Activated CD4-positive, alpha-beta memory T cell treated with anti-CD3 and anti-CD28 coated beads for 36 hours (primary cell): ENCODE data around the gene CDYL2. TPM values are rescaled to one million over a fixed set of nuclear protein-coding genes. Genes with fewer than 3 reads are reported as not detected.
"Not testable (repeated sequence)": the region's sequence is repeated elsewhere in the genome, so short reads cannot be mapped to it uniquely, and the experiment has no call there.

Experiments
- CTCF ChIA-PET: fragments of 350-600 bp; sonication (Branson Sonifier 250); formaldehyde crosslinking; loops from one replicate; lab custom pipeline; 2021; ENCODE audit warnings: antibody characterized with exemption, inconsistent platforms; lab: Charles Lee
- POLR2A ChIA-PET: fragments of 350-600 bp; sonication (Branson Sonifier 250); formaldehyde crosslinking; loops from one replicate; lab custom pipeline; 2021; ENCODE audit warnings: antibody characterized with exemption; lab: Charles Lee
- DNase-seq: peaks from one replicate; pipeline ENCODE4 v3.0.0-alpha.2; 2020
- H3K27ac Mint-ChIP-seq: one replicate; pipeline ENCODE4 v1.8.0; 2021; ENCODE audit warnings: mixed read lengths
- H3K27me3 Mint-ChIP-seq: one replicate; pipeline ENCODE4 v1.8.0; 2021; ENCODE audit warnings: mixed read lengths
- H3K36me3 Mint-ChIP-seq: one replicate; pipeline ENCODE4 v1.8.0; 2021; ENCODE audit warnings: mixed read lengths
- H3K4me1 Mint-ChIP-seq: one replicate; pipeline ENCODE4 v1.8.0; 2021; ENCODE audit warnings: low read depth, mixed read lengths
- H3K4me3 Mint-ChIP-seq: one replicate; pipeline ENCODE4 v1.8.0; 2021; ENCODE audit warnings: mild to moderate bottlenecking, mixed read lengths
- H3K9me3 Mint-ChIP-seq: one replicate; pipeline ENCODE4 v1.8.0; 2021; ENCODE audit warnings: mixed read lengths
- intact Hi-C: fragments of 100-400 bp; cut with micrococcal nuclease; formaldehyde crosslinking; loops from one replicate; pipeline ENCODE4 v1.15.1; 2023
- total RNA-seq, 2 experiments: library from RNA; stranded (reverse); gene quantifications; one replicate each; pipeline ENCODE4 v1.2.3, GENCODE V29; 2021

Gene CDYL2
- total RNA-seq, 2 experiments from 2014 or later: 29.4 to 34.1 TPM

GRCh38 chr16:80743772-80744171, 60.6 kb downstream of the CDYL2 start:
- Mint-ChIP-seq H3K4me1 (peaks cover 48% of the 10 kb centered on the region), H3K27ac (no peak overlapping the region), H3K27me3 (no peaks in the 10 kb centered on the region), H3K9me3 (peaks cover 12% of the 10 kb centered on the region), H3K36me3 (peaks cover 30% of the 10 kb centered on the region), H3K4me3 (no peak overlapping the region)
- POLR2A ChIA-PET: no interaction called here
- CTCF ChIA-PET: no interaction called here
- DNase-seq: peak; percentile 25
- intact Hi-C loops: loop anchor here (2.0 to 10.0 kb wide), 5 partner anchors 15 to 201 kb away; partner anchors contain the start of genes CDYL2 and DYNLRB2

GRCh38 chr16:80743273-80743672, 61.1 kb downstream of the CDYL2 start:
- Mint-ChIP-seq H3K36me3 (peaks cover 30% of the 10 kb centered on the region), H3K27me3 (no peaks in the 10 kb centered on the region), H3K9me3 (peaks cover 14% of the 10 kb centered on the region), H3K4me3 (no peak overlapping the region), H3K27ac (no peak overlapping the region), H3K4me1 (peaks cover 49% of the 10 kb centered on the region)
- POLR2A ChIA-PET: no interaction called here
- CTCF ChIA-PET: no interaction called here
- intact Hi-C loops: loop anchor here (2.0 to 10.0 kb wide), 5 partner anchors 16 to 201 kb away; partner anchors contain the start of genes CDYL2 and DYNLRB2
- peak; percentile 27 for DNase-seq

GRCh38 chr16:80742331-80742730, 62.1 kb downstream of the CDYL2 start:
- Mint-ChIP-seq H3K4me1 (peaks cover 43% of the 10 kb centered on the region), H3K27me3 (no peaks in the 10 kb centered on the region), H3K36me3 (peaks cover 31% of the 10 kb centered on the region), H3K4me3 (no peak overlapping the region), H3K9me3 (peaks cover 15% of the 10 kb centered on the region), H3K27ac (no peak overlapping the region)
- intact Hi-C loops: loop anchor here (2.0 to 10.0 kb wide), 5 partner anchors 16 to 200 kb away; partner anchors contain the start of genes CDYL2 and DYNLRB2
- ChIA-PET CTCF (no interaction called here), POLR2A (no interaction called here)
- no peak for DNase-seq

- DNase-seq: no peak
- Mint-ChIP-seq H3K4me1 (peaks cover 43% of the 10 kb centered on the region), H3K4me3 (no peak overlapping the region), H3K27me3 (no peaks in the 10 kb centered on the region), H3K36me3 (peaks cover 29% of the 10 kb centered on the region), H3K9me3 (peaks cover 15% of the 10 kb centered on the region), H3K27ac (no peak overlapping the region)
- intact Hi-C loops: loop anchor here (2.0 to 10.0 kb wide), 5 partner anchors 17 to 199 kb away; partner anchors contain the start of genes CDYL2 and DYNLRB2
- POLR2A ChIA-PET: no interaction called here
- CTCF ChIA-PET: no interaction called here
Measured at GRCh38 chr16:80741724-80742123, 62.7 kb downstream of the CDYL2 start.

GRCh38 chr16:80739523-80739922, 64.9 kb downstream of the CDYL2 start:
- Mint-ChIP-seq H3K9me3 (peaks cover 15% of the 10 kb centered on the region), H3K4me3 (no peak overlapping the region), H3K36me3 (peaks cover 33% of the 10 kb centered on the region), H3K4me1 (peaks cover 39% of the 10 kb centered on the region), H3K27ac (peak overlapping the region; percentile 33), H3K27me3 (no peaks in the 10 kb centered on the region)
- DNase-seq: peak; percentile 76
- intact Hi-C loops: no loop called here
- ChIA-PET CTCF (interaction anchor here (1.2 kb wide), 1 partner anchor 213 kb away, joined by 5 read pairs; no protein-coding TSS in a partner anchor), POLR2A (no interaction called here)

- Mint-ChIP-seq H3K4me1 (peaks cover 29% of the 10 kb centered on the region), H3K27me3 (no peaks in the 10 kb centered on the region), H3K27ac (no peak overlapping the region), H3K9me3 (peaks cover 15% of the 10 kb centered on the region), H3K4me3 (no peak overlapping the region), H3K36me3 (peaks cover 34% of the 10 kb centered on the region)
- DNase-seq: no peak
- POLR2A ChIA-PET: no interaction called here
- intact Hi-C loops: no loop called here
- CTCF ChIA-PET: interaction anchor here (1.0 kb wide), 1 partner anchor 212 kb away, joined by 3 read pairs; no protein-coding TSS in a partner anchor
Measured at GRCh38 chr16:80738521-80738920, 65.9 kb downstream of the CDYL2 start.

GRCh38 chr16:80735846-80736245, 68.6 kb downstream of the CDYL2 start:
- intact Hi-C loops: no loop called here
- Mint-ChIP-seq H3K27ac (no peak overlapping the region), H3K36me3 (peaks cover 36% of the 10 kb centered on the region), H3K9me3 (peaks cover 33% of the 10 kb centered on the region), H3K27me3 (no peaks in the 10 kb centered on the region), H3K4me3 (no peak overlapping the region), H3K4me1 (peaks cover 20% of the 10 kb centered on the region)
- ChIA-PET POLR2A (no interaction called here), CTCF (interaction anchor here (0.8 kb wide), 1 partner anchor 11 kb away, joined by 3 read pairs; no protein-coding TSS in a partner anchor)
- DNase-seq: no peak

- no peak for DNase-seq
- Mint-ChIP-seq H3K4me3 (no peak overlapping the region), H3K4me1 (peaks cover 4% of the 10 kb centered on the region), H3K27me3 (no peaks in the 10 kb centered on the region), H3K36me3 (peaks cover 24% of the 10 kb centered on the region), H3K9me3 (peaks cover 27% of the 10 kb centered on the region), H3K27ac (no peak overlapping the region)
- ChIA-PET CTCF (no interaction called here), POLR2A (no interaction called here)
- intact Hi-C loops: no loop called here
Measured at GRCh38 chr16:80733407-80733806, 71.0 kb downstream of the CDYL2 start.

GRCh38 chr16:80731915-80732314, 72.5 kb downstream of the CDYL2 start:
- DNase-seq: no peak
- Mint-ChIP-seq H3K27me3 (no peaks in the 10 kb centered on the region), H3K36me3 (peaks cover 23% of the 10 kb centered on the region), H3K9me3 (peaks cover 27% of the 10 kb centered on the region), H3K4me1 (peaks cover 13% of the 10 kb centered on the region), H3K4me3 (no peak overlapping the region), H3K27ac (no peak overlapping the region)
- ChIA-PET CTCF (no interaction called here), POLR2A (no interaction called here)
- intact Hi-C loops: no loop called here

GRCh38 chr16:80727066-80727763, 77.2 kb downstream of the CDYL2 start:
- H3K4me3 Mint-ChIP-seq, intact Hi-C loops, H3K27ac Mint-ChIP-seq, POLR2A ChIA-PET, H3K27me3 Mint-ChIP-seq, DNase-seq: not testable (repeated sequence)
- CTCF ChIA-PET: interaction anchor here (1.3 kb wide), 1 partner anchor 174 kb away, joined by 3 read pairs; no protein-coding TSS in a partner anchor
- Mint-ChIP-seq H3K9me3 (peaks cover 33% of the 10 kb centered on the region), H3K36me3 (peaks cover 24% of the 10 kb centered on the region), H3K4me1 (peaks cover 23% of the 10 kb centered on the region)

- H3K4me3 Mint-ChIP-seq: no peak overlapping the region
- DNase-seq: no peak
- H3K9me3 Mint-ChIP-seq: peaks cover 18% of the 10 kb centered on the region
- ChIA-PET POLR2A (no interaction called here), CTCF (no interaction called here)
- peaks cover 24% of the 10 kb centered on the region for H3K4me1 Mint-ChIP-seq
- H3K36me3 Mint-ChIP-seq: peaks cover 9% of the 10 kb centered on the region
- H3K27ac Mint-ChIP-seq: no peak overlapping the region
- intact Hi-C loops: no loop called here
- no peaks in the 10 kb centered on the region for H3K27me3 Mint-ChIP-seq
Measured at GRCh38 chr16:80725566-80726162, 78.7 kb downstream of the CDYL2 start.

GRCh38 chr16:80723981-80724380, 80.4 kb downstream of the CDYL2 start:
- intact Hi-C loops: no loop called here
- peaks cover 38% of the 10 kb centered on the region for H3K4me1 Mint-ChIP-seq
- no peak for DNase-seq
- no peaks in the 10 kb centered on the region for H3K27me3 Mint-ChIP-seq
- CTCF ChIA-PET: no interaction called here
- no peak overlapping the region for H3K27ac Mint-ChIP-seq
- peaks cover 9% of the 10 kb centered on the region for H3K36me3 Mint-ChIP-seq
- H3K9me3 Mint-ChIP-seq: peaks cover 15% of the 10 kb centered on the region
- no peak overlapping the region for H3K4me3 Mint-ChIP-seq
- POLR2A ChIA-PET: no interaction called here
